ENCODE results near the gene PDS5B.
"Not testable (repeated sequence)": the region's sequence is repeated elsewhere in the genome, so short reads cannot be mapped to it uniquely, and the experiment has no call there.

DNA sequence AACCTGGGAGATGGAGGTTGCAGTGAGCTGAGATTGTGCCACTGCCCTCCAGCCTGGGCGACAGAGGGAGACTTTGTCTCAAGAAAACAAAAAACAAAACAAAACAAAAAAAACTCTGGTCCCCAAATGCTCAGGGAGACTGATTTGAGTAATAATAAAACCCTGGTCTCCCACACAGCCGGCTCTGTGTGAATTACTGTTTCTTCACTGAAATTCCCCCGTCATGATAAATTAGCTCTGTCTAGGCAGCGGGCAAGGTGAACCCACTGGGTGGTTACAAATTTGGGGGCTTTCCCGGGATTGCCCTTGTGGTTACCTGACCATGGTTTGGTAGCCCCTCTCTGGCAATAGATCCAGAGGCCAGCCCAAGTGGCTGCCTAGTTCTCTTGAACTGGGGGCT lies 240.1 kb downstream of the PDS5B start:
- TF ChIP-seq, protein P1, sequence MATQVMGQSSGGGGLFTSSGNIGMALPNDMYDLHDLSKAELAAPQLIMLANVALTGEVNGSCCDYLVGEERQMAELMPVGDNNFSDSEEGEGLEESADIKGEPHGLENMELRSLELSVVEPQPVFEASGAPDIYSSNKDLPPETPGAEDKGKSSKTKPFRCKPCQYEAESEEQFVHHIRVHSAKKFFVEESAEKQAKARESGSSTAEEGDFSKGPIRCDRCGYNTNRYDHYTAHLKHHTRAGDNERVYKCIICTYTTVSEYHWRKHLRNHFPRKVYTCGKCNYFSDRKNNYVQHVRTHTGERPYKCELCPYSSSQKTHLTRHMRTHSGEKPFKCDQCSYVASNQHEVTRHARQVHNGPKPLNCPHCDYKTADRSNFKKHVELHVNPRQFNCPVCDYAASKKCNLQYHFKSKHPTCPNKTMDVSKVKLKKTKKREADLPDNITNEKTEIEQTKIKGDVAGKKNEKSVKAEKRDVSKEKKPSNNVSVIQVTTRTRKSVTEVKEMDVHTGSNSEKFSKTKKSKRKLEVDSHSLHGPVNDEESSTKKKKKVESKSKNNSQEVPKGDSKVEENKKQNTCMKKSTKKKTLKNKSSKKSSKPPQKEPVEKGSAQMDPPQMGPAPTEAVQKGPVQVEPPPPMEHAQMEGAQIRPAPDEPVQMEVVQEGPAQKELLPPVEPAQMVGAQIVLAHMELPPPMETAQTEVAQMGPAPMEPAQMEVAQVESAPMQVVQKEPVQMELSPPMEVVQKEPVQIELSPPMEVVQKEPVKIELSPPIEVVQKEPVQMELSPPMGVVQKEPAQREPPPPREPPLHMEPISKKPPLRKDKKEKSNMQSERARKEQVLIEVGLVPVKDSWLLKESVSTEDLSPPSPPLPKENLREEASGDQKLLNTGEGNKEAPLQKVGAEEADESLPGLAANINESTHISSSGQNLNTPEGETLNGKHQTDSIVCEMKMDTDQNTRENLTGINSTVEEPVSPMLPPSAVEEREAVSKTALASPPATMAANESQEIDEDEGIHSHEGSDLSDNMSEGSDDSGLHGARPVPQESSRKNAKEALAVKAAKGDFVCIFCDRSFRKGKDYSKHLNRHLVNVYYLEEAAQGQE (IDR thresholded peaks at IDR 0.05; ENCODE audit: low read depth): not testable (repeated sequence)
- not testable (repeated sequence) for TF ChIP-seq ZNF274, POLR2AphosphoS5 (IDR thresholded peaks at IDR 0.05; ENCODE audit: low read depth, low read length)

All from HCT116 (cell line).